ENCODE measurements around the gene INPP4B.
"Not testable (repeated sequence)": the region's sequence is repeated elsewhere in the genome, so short reads cannot be mapped to it uniquely, and the experiment has no call there.

INPP4B gene

DNA sequence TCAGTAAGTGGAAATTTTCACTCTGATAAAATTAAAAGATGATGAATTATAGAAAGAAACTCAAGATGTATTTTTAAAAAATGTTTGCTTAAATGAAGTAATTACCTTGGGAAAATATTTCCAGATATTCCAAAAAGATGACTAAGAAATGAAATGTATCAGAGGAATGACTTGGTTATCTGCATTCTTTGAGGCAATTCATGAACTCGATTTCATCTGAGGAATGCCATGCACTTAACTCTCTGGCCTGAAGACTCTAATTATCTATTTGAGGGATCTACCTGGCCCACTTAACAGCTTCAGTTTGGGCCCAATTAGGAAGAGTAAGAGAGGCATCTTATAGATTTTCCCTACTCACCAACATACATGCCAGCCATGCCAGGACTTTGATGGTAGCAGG, 182.3 kb downstream of the INPP4B start:
- H3K27me3 ChIP-seq (ENCODE audit: control insufficient read depth in 1 of 2, insufficient read depth in 2 of 2, low read length in 2 of 2), result no peaks in the 10 kb centered on the region
- no peaks in the 10 kb centered on the region for H3K36me3 ChIP-seq (ENCODE audit: insufficient read depth, low read length)
- H3K4me1 ChIP-seq (ENCODE audit: insufficient read depth, low read length), result no peaks in the 10 kb centered on the region
- peaks cover under 1% of the 10 kb centered on the region for H3K9me3 ChIP-seq (ENCODE audit: low read length)
- no peak overlapping the region for H3K4me3 ChIP-seq (ENCODE audit: low read depth in 1 of 2, low read length in 2 of 2)
- no peak overlapping the region for H3K9ac ChIP-seq (ENCODE audit: low read length)
- H3K27ac ChIP-seq (ENCODE audit: low read depth, low read length), result no peak overlapping the region

- Histone ChIP-seq H3K4me3 (ENCODE audit: low read depth in 1 of 2, low read length in 2 of 2) (no peak overlapping the region), H3K4me1 (ENCODE audit: insufficient read depth, low read length) (no peaks in the 10 kb centered on the region), H3K9me3 (ENCODE audit: low read length) (peaks cover 22% of the 10 kb centered on the region)
These were observed 185.4 kb downstream of the INPP4B start for GRCh38 chr4:142660728-142661127.

DNA sequence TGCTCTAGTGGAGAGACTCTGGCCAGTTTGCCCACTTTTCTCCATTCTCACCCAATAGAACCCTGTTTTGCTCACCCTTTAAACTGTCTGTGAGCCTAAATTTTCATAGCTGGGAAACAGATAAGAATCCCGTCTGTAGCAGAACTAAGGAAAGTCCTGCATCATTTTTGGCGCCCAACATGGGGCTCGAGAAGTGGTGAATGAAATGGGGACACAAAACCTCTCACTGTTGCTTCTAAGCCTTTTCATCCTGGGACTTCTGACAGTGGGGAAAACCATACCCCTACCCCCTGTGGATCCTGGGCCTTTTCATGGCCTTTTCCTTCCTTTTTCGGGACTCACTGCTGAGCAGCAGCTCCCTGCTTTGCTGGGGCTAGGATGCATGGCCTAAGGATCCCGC, 189.9 kb downstream of the INPP4B start:
- Histone ChIP-seq H3K9me3 (ENCODE audit: low read length) (peaks cover 42% of the 10 kb centered on the region), H3K9ac (ENCODE audit: low read length) (no peak overlapping the region), H3K36me3 (ENCODE audit: insufficient read depth, low read length) (no peaks in the 10 kb centered on the region), H3K4me1 (ENCODE audit: insufficient read depth, low read length) (no peaks in the 10 kb centered on the region), H3K27ac (ENCODE audit: low read depth, low read length) (no peak overlapping the region), H3K4me3 (ENCODE audit: low read depth in 1 of 2, low read length in 2 of 2) (no peak overlapping the region), H3K27me3 (ENCODE audit: control insufficient read depth in 1 of 2, insufficient read depth in 2 of 2, low read length in 2 of 2) (no peaks in the 10 kb centered on the region)

More at GRCh38 chr4:142660728-142661127, 185.4 kb downstream of the INPP4B start:
- Histone ChIP-seq H3K36me3 (ENCODE audit: insufficient read depth, low read length) (no peaks in the 10 kb centered on the region), H3K27me3 (ENCODE audit: control insufficient read depth in 1 of 2, insufficient read depth in 2 of 2, low read length in 2 of 2) (no peaks in the 10 kb centered on the region), H3K27ac (ENCODE audit: low read depth, low read length) (no peak overlapping the region), H3K9ac (ENCODE audit: low read length) (no peak overlapping the region)

GRCh38 chr4:142648378-142648777, 197.7 kb downstream of the INPP4B start:
- no peaks in the 10 kb centered on the region for H3K4me1 ChIP-seq (ENCODE audit: insufficient read depth, low read length)
- H3K27ac ChIP-seq (ENCODE audit: low read depth, low read length), result no peak overlapping the region
- H3K27me3 ChIP-seq (ENCODE audit: control insufficient read depth in 1 of 2, insufficient read depth in 2 of 2, low read length in 2 of 2), result no peaks in the 10 kb centered on the region
- H3K9ac ChIP-seq (ENCODE audit: low read length), result no peak overlapping the region
- H3K36me3 ChIP-seq (ENCODE audit: insufficient read depth, low read length), result no peaks in the 10 kb centered on the region
- H3K9me3 ChIP-seq (ENCODE audit: low read length), result peaks cover 6% of the 10 kb centered on the region
- H3K4me3 ChIP-seq (ENCODE audit: low read depth in 1 of 2, low read length in 2 of 2), result no peak overlapping the region

GRCh38 chr4:142645475-142646108, 200.5 kb downstream of the INPP4B start:
- H3K9me3 ChIP-seq (ENCODE audit: low read length), result no peaks in the 10 kb centered on the region
- no peak overlapping the region for H3K4me3 ChIP-seq (ENCODE audit: low read depth in 1 of 2, low read length in 2 of 2)
- no peak overlapping the region for H3K27ac ChIP-seq (ENCODE audit: low read depth, low read length)
- no peaks in the 10 kb centered on the region for H3K36me3 ChIP-seq (ENCODE audit: insufficient read depth, low read length)
- H3K27me3 ChIP-seq (ENCODE audit: control insufficient read depth in 1 of 2, insufficient read depth in 2 of 2, low read length in 2 of 2), result no peaks in the 10 kb centered on the region
- H3K9ac ChIP-seq (ENCODE audit: low read length), result no peak overlapping the region
- no peaks in the 10 kb centered on the region for H3K4me1 ChIP-seq (ENCODE audit: insufficient read depth, low read length)

GRCh38 chr4:142644628-142645027, 201.5 kb downstream of the INPP4B start:
- not testable (repeated sequence) for H3K27me3 ChIP-seq (ENCODE audit: control insufficient read depth in 1 of 2, insufficient read depth in 2 of 2, low read length in 2 of 2); H3K27ac ChIP-seq (ENCODE audit: low read depth, low read length); H3K4me1 ChIP-seq (ENCODE audit: insufficient read depth, low read length); H3K36me3 ChIP-seq (ENCODE audit: insufficient read depth, low read length); H3K4me3 ChIP-seq (ENCODE audit: low read depth in 1 of 2, low read length in 2 of 2); H3K9ac ChIP-seq (ENCODE audit: low read length); H3K9me3 ChIP-seq (ENCODE audit: low read length)

GRCh38 chr4:142637614-142638013, 208.5 kb downstream of the INPP4B start:
- Histone ChIP-seq H3K4me3 (ENCODE audit: low read depth in 1 of 2, low read length in 2 of 2) (no peak overlapping the region), H3K27ac (ENCODE audit: low read depth, low read length) (no peak overlapping the region), H3K9ac (ENCODE audit: low read length) (no peak overlapping the region), H3K36me3 (ENCODE audit: insufficient read depth, low read length) (no peaks in the 10 kb centered on the region), H3K27me3 (ENCODE audit: control insufficient read depth in 1 of 2, insufficient read depth in 2 of 2, low read length in 2 of 2) (no peaks in the 10 kb centered on the region), H3K4me1 (ENCODE audit: insufficient read depth, low read length) (no peaks in the 10 kb centered on the region), H3K9me3 (ENCODE audit: low read length) (no peaks in the 10 kb centered on the region)

DNA sequence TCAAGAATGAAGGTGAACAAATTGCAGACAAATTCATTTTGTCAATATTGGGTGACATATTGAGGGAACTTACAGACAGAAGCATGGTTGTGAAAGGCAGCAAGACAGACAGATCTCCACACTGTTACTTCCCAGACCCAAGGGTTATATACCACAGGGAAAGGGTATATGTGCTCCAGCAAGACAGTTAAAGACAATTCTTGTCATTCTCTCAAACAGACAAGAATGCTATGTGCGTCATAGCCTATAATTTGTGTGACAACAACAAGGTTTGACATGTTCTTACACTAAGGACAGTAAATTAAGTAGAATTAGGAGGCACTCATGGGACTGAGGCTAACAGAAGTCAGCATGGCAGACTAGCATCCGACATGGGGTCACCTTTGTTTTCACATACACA, 214.3 kb downstream of the INPP4B start:
- Histone ChIP-seq H3K27ac (ENCODE audit: low read depth, low read length) (no peak overlapping the region), H3K4me3 (ENCODE audit: low read depth in 1 of 2, low read length in 2 of 2) (no peak overlapping the region), H3K27me3 (ENCODE audit: control insufficient read depth in 1 of 2, insufficient read depth in 2 of 2, low read length in 2 of 2) (no peaks in the 10 kb centered on the region), H3K4me1 (ENCODE audit: insufficient read depth, low read length) (no peaks in the 10 kb centered on the region), H3K36me3 (ENCODE audit: insufficient read depth, low read length) (no peaks in the 10 kb centered on the region), H3K9me3 (ENCODE audit: low read length) (no peaks in the 10 kb centered on the region), H3K9ac (ENCODE audit: low read length) (no peak overlapping the region)

GRCh38 chr4:142615324-142615665, 230.8 kb downstream of the INPP4B start:
- Histone ChIP-seq H3K36me3 (ENCODE audit: insufficient read depth, low read length) (no peaks in the 10 kb centered on the region), H3K27ac (ENCODE audit: low read depth, low read length) (no peak overlapping the region), H3K27me3 (ENCODE audit: control insufficient read depth in 1 of 2, insufficient read depth in 2 of 2, low read length in 2 of 2) (no peaks in the 10 kb centered on the region), H3K9ac (ENCODE audit: low read length) (no peak overlapping the region), H3K4me1 (ENCODE audit: insufficient read depth, low read length) (no peaks in the 10 kb centered on the region), H3K9me3 (ENCODE audit: low read length) (no peaks in the 10 kb centered on the region), H3K4me3 (ENCODE audit: low read depth in 1 of 2, low read length in 2 of 2) (no peak overlapping the region)

DNA sequence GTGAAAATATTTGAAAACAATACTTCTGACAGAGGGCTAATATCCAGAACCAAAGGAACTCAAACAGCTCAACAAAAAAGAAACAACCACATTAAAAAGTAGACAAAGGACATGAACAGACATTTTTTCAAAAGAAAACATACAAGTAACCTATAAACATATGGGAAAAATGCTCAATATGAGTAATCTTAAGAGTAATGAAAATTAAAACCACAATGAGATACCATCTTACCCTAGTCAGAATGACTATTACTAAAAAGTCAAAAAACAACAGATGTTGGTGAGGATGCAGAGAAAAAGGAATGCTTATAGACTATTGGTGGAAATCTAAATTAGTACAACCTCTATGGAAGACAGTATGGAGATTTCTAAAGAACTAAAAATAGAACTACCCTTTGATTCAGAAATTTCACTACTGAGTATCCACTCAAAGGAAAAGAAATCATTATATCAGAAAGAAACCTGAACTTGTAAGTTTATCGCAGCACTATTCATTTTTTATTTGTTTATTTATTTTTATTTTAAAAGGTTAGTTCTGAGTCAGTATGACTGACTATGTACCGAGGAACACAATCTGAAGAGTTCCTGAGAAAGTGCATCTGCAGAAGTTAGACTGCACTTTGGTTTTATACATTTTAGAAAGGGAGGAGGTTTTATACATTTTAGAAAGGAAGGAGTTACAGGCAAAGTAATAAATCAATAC, 231.3 kb downstream of the INPP4B start:
- Histone ChIP-seq H3K4me3 (ENCODE audit: low read depth in 1 of 2, low read length in 2 of 2) (no peak overlapping the region), H3K9me3 (ENCODE audit: low read length) (no peaks in the 10 kb centered on the region), H3K36me3 (ENCODE audit: insufficient read depth, low read length) (no peaks in the 10 kb centered on the region), H3K4me1 (ENCODE audit: insufficient read depth, low read length) (no peaks in the 10 kb centered on the region), H3K9ac (ENCODE audit: low read length) (no peak overlapping the region), H3K27me3 (ENCODE audit: control insufficient read depth in 1 of 2, insufficient read depth in 2 of 2, low read length in 2 of 2) (no peaks in the 10 kb centered on the region), H3K27ac (ENCODE audit: low read depth, low read length) (no peak overlapping the region)

DNA sequence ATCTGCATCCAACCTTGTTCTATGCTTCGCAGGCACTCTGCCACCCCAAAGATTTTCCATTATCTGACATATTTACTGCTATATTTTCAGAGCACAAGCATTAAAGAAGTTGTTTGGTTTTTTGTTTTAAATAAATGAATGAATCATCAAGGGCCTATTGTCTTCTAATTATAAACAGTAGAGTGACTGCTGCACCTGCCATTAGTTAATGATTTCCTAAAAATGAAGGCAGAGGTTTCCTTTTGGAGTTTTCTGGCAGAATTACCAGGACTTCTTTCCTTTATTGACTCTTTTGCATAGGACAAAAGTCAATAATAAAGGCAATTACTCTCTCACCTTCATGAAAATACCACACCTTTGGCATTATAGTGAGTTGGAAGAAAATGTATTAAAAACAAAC, 238.1 kb downstream of the INPP4B start:
- Histone ChIP-seq H3K27me3 (ENCODE audit: control insufficient read depth in 1 of 2, insufficient read depth in 2 of 2, low read length in 2 of 2) (no peaks in the 10 kb centered on the region), H3K4me1 (ENCODE audit: insufficient read depth, low read length) (no peaks in the 10 kb centered on the region), H3K27ac (ENCODE audit: low read depth, low read length) (no peak overlapping the region), H3K9ac (ENCODE audit: low read length) (no peak overlapping the region), H3K36me3 (ENCODE audit: insufficient read depth, low read length) (no peaks in the 10 kb centered on the region), H3K9me3 (ENCODE audit: low read length) (no peaks in the 10 kb centered on the region), H3K4me3 (ENCODE audit: low read depth in 1 of 2, low read length in 2 of 2) (no peak overlapping the region)

- Histone ChIP-seq H3K9ac (ENCODE audit: low read length) (no peak overlapping the region), H3K36me3 (ENCODE audit: insufficient read depth, low read length) (no peaks in the 10 kb centered on the region), H3K27ac (ENCODE audit: low read depth, low read length) (no peak overlapping the region), H3K27me3 (ENCODE audit: control insufficient read depth in 1 of 2, insufficient read depth in 2 of 2, low read length in 2 of 2) (no peaks in the 10 kb centered on the region), H3K4me3 (ENCODE audit: low read depth in 1 of 2, low read length in 2 of 2) (no peak overlapping the region), H3K9me3 (ENCODE audit: low read length) (no peaks in the 10 kb centered on the region), H3K4me1 (ENCODE audit: insufficient read depth, low read length) (no peaks in the 10 kb centered on the region)
These were observed 245.1 kb downstream of the INPP4B start for GRCh38 chr4:142600952-142601351.
